Breast epithelium (tissue), 4 donors: ENCODE data around the gene NOX3. TPM values are rescaled to one million over a fixed set of nuclear protein-coding genes. Genes with fewer than 3 reads are reported as not detected.

Experiments
- DNase-seq, 2 donors: peaks; one replicate each; pipeline ENCODE4 v3.0.0-alpha.2; 2019; ENCODE audit warnings: low spot score in 2 of 2
- H3K27ac ChIP-seq, 2 donors: fragments of 200-600 bp; sonication (generic) in 1 of 2; one replicate each; pipeline ENCODE4 v1.5.1; 2016 to 2019; ENCODE audit warnings: mild to moderate bottlenecking in 1 of 2
- H3K27me3 ChIP-seq, 2 donors: fragments of 200-600 bp; sonication (generic) in 1 of 2; one replicate each; pipeline versions ENCODE4 v1.5.1 to v1.6.0; 2017 to 2019; ENCODE audit warnings: control low read depth in 1 of 2, mild to moderate bottlenecking in 1 of 2
- H3K36me3 ChIP-seq: fragments of 200-600 bp; one replicate; pipeline ENCODE4 v1.5.1; 2019
- H3K4me1 ChIP-seq, 2 donors: fragments of 200-600 bp; sonication (generic); one replicate each; pipeline ENCODE4 v1.5.1; 2016 to 2019; ENCODE audit warnings: control low read depth in 1 of 2
- H3K4me3 ChIP-seq, 3 donors: fragments of 200-600 bp; sonication (generic); 1 replicate in 2 of 3; 2 replicates in 1 of 3; pipeline ENCODE4 v1.5.1; 2016 to 2019; ENCODE audit warnings: mild to moderate bottlenecking in 3 of 3, moderate library complexity in 2 of 3
- H3K9me3 ChIP-seq, 2 donors: fragments of 200-600 bp; sonication (generic) in 1 of 2; one replicate each; pipeline ENCODE4 v1.5.1; 2016 to 2019; ENCODE audit warnings: control low read depth in 1 of 2
- POLR2A ChIP-seq: fragments of 450-650 bp; IDR thresholded peaks from one replicate; pipeline ENCODE4 v1.6.1; 2016; ENCODE audit warnings: antibody characterized with exemption, mild to moderate bottlenecking, moderate library complexity
- POLR2AphosphoS5 ChIP-seq, 3 donors: sonication (generic); formaldehyde crosslinking; IDR thresholded peaks; one replicate each; pipeline ENCODE4 v1.6.1; 2017; ENCODE audit warnings: antibody characterized with exemption in 3 of 3
- intact Hi-C: fragments of 100-400 bp; cut with DNase I; formaldehyde crosslinking; loops from one replicate; pipeline ENCODE4 v1.15.1; 2023; ENCODE audit warnings: low total_unique reads
- total RNA-seq, 3 donors: library from RNA; depleted of rRNA; stranded (reverse); fragments of >200 nt; gene quantifications; one replicate each; pipeline ENCODE4 v1.1.0, GENCODE V29; 2016
- TF ChIP-seq, protein P1 (sequence below), 3 donors: fragments of 450-650 bp; IDR thresholded peaks; one replicate each; pipeline ENCODE4 v1.5.1; 2016 to 2017; ENCODE audit warnings: antibody characterized with exemption in 3 of 3, mild to moderate bottlenecking in 3 of 3, moderate library complexity in 3 of 3

Gene NOX3
- total RNA-seq, 3 donors from 2014 or later, result not detected

DNA sequence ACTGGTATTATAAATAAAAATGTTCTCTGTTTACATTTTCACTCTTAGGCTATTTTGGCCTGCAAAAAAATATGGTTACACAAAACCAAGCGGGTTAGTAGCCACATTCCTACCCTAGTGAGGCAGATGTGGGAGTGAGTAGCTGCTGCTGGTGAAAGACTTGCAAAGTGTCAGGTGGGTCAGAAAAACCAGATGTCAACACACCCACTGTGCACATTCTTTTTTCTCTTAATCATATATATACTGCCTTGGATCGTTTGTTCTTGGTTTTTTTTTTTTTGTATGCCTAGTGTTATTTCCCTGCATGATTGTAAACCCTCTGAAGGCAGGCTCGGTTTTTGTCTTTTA is 73.3 kb downstream of the NOX3 start:
- no peak overlapping the region for H3K27ac ChIP-seq
- H3K27me3 ChIP-seq, result no peaks in the 10 kb centered on the region
- intact Hi-C loops, result no loop called here

DNA sequence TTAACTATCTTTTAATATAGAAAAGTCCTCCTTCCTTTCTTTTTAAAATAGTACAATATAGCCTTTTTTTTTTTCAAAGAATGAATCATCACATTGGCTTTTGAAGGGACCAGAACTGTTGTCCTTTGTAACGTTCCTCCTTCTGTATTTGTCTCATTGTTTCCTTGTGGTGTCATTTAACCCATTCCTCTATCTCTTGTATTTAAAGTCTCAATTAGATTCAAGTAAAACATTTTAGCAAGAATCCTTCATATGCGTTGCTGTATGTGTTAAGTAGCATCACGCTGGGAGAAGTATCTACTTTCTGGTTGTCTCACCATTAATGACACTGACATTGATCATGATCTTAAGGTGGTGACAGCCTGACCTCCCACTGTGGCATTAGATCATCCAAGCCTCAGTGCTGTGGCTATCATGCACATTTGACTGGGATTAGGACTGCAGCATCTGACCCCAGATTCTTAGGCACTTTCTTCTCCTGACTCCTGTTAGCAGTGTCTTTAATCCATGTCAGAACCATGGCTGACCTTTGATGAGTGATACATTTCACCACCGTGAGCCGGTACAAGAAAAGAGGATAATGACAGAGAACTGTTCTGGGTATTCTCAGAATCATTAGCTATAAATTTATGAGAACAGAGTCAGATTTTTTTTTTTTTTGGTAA is 73.8 kb downstream of the NOX3 start:
- no peak for TF ChIP-seq POLR2AphosphoS5 (IDR thresholded peaks at IDR 0.05)
- TF ChIP-seq, protein P1, sequence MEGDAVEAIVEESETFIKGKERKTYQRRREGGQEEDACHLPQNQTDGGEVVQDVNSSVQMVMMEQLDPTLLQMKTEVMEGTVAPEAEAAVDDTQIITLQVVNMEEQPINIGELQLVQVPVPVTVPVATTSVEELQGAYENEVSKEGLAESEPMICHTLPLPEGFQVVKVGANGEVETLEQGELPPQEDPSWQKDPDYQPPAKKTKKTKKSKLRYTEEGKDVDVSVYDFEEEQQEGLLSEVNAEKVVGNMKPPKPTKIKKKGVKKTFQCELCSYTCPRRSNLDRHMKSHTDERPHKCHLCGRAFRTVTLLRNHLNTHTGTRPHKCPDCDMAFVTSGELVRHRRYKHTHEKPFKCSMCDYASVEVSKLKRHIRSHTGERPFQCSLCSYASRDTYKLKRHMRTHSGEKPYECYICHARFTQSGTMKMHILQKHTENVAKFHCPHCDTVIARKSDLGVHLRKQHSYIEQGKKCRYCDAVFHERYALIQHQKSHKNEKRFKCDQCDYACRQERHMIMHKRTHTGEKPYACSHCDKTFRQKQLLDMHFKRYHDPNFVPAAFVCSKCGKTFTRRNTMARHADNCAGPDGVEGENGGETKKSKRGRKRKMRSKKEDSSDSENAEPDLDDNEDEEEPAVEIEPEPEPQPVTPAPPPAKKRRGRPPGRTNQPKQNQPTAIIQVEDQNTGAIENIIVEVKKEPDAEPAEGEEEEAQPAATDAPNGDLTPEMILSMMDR (IDR thresholded peaks at IDR 0.05), result no peak
- TF ChIP-seq POLR2A, result no peak
- Histone ChIP-seq H3K27me3 (no peaks in the 10 kb centered on the region), H3K36me3 (no peaks in the 10 kb centered on the region), H3K27ac (no peak overlapping the region), H3K4me1 (no peaks in the 10 kb centered on the region), H3K9me3 (peaks cover 0 to 2% of the 10 kb centered on the region in 2 donors), H3K4me3 (no peak overlapping the region)
- no peak for DNase-seq
- intact Hi-C loops, result no loop called here

More for the DNA sequence above, 73.3 kb downstream of the NOX3 start:
- peaks cover 0 to 7% of the 10 kb centered on the region in 2 donors for H3K9me3 ChIP-seq
- no peak for DNase-seq
- H3K4me1 ChIP-seq, result no peaks in the 10 kb centered on the region
- no peak for TF ChIP-seq POLR2AphosphoS5 (IDR thresholded peaks at IDR 0.05)
- no peak for TF ChIP-seq POLR2A
- TF ChIP-seq, protein P1 (IDR thresholded peaks at IDR 0.05), result no peak
- H3K36me3 ChIP-seq, result no peaks in the 10 kb centered on the region
- H3K4me3 ChIP-seq, result no peak overlapping the region

DNA sequence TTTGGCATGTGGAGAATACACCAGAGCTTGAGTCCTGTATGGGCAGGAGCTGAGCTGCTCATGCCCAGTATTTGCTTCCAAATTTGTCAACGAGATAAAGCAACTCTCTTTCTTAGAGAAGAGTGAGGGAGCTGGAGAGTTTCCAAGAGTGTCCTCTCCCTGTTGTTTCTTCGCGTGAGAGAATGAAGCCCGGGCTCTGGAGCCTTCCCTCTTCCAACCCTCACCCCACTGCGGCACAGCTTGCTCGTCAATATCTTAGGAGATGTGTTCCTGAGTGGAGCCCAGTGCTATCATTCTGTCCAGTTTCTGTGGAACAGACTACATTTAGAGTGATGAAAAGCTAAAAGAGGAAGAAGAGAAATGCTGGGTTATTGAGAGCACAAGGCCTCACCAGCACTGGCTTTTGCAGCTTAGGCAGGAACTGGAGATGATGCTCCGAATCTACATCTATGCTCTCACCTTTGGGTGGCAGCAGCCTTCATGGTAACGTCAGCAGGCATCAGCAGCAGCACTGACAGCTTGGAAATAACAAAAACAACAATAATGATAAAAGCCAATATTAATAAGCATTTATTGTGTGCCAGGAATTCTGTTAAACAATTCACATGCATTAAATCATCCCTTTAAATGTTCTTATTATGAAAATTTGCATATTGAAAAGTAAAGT is 74.8 kb downstream of the NOX3 start:
- Histone ChIP-seq H3K9me3 (no peaks in the 10 kb centered on the region), H3K27me3 (no peaks in the 10 kb centered on the region), H3K4me1 (no peaks in the 10 kb centered on the region), H3K36me3 (no peaks in the 10 kb centered on the region), H3K27ac (no peak overlapping the region), H3K4me3 (no peak overlapping the region)
- TF ChIP-seq POLR2AphosphoS5 (IDR thresholded peaks at IDR 0.05) (no peak), POLR2A (no peak)
- TF ChIP-seq, protein P1 (IDR thresholded peaks at IDR 0.05), result no peak
- intact Hi-C loops, result no loop called here
- no peak for DNase-seq

DNA sequence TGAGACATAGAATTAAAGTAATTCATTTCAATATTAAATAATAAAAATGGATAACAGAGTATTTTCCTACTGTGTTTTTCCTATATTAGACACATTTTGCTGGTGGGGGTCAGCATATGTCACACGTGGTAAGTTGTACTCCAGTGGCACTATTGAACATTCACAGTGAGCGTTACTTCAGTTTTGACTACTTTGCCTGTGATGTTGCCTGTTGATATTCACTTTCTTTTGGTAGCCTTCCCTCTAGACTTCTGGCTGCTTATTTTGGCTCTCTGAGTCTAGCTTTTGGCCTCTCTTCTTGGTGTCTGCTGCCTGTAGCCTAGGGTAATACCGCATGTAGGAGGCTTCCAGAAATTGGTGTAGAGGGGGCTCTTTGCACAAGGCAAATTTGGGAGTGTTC is 76.9 kb downstream of the NOX3 start:
- TF ChIP-seq POLR2AphosphoS5 (IDR thresholded peaks at IDR 0.05), result no peak
- TF ChIP-seq POLR2A, result no peak
- TF ChIP-seq, protein P1 (IDR thresholded peaks at IDR 0.05), result no peak
- intact Hi-C loops, result no loop called here
- Histone ChIP-seq H3K36me3 (no peaks in the 10 kb centered on the region), H3K27ac (no peak overlapping the region), H3K9me3 (no peaks in the 10 kb centered on the region), H3K27me3 (no peaks in the 10 kb centered on the region), H3K4me1 (no peaks in the 10 kb centered on the region), H3K4me3 (no peak overlapping the region)
- no peak for DNase-seq

DNA sequence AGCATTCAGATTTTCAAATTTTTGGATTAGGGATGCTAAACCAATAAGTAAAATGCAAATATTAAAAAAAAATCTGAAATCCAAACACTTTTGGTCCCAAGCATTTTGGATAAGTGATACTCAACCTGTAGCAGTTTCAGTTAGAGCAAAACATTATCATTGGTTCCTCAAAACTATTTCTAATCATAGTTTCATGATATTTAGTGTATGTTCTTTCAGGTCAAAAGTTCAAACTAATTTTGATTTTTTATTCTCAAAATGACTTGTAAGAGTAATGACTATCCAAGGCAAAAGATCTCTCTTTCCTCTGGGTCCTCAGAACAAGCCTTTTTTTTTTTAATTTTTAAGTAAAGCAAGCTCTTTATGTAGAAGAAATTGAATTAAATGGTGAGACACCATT is 77.4 kb downstream of the NOX3 start:
- Histone ChIP-seq H3K4me1 (no peaks in the 10 kb centered on the region), H3K4me3 (no peak overlapping the region), H3K27me3 (no peaks in the 10 kb centered on the region), H3K27ac (no peak overlapping the region), H3K36me3 (no peaks in the 10 kb centered on the region), H3K9me3 (no peaks in the 10 kb centered on the region)
- TF ChIP-seq, protein P1 (IDR thresholded peaks at IDR 0.05), result no peak
- TF ChIP-seq POLR2A (no peak), POLR2AphosphoS5 (IDR thresholded peaks at IDR 0.05) (no peak)
- intact Hi-C loops, result no loop called here
- no peak for DNase-seq
